GM23338 (cell line): ENCODE results near the gene GPANK1. TPM values are rescaled to one million over a fixed set of nuclear protein-coding genes. Genes with fewer than 3 reads are reported as not detected.

Experiments used
- ATAC-seq: fragments of 200-7000 bp; cut with Tn5 transposase; 3 replicates; pipeline ENCODE4 v1.9.1; 2020
- DNase-seq: peaks from one replicate; pipeline ENCODE4 v3.0.0-alpha.2; 2015; ENCODE audit warnings: low spot score
- H2AFZ ChIP-seq: fragments of 200-600 bp; sonication (generic); 2 replicates; pipeline ENCODE4 v1.8.0; 2016; ENCODE audit warnings: antibody characterized with exemption, mild to moderate bottlenecking, moderate library complexity
- H3F3A ChIP-seq: fragments of 200-600 bp; sonication (generic); replicated peaks from 2 replicates; pipeline ENCODE4 v1.8.0; 2017; ENCODE audit warnings: antibody characterized with exemption, mixed run types, low read depth
- H3K27ac ChIP-seq: fragments of 200-600 bp; sonication (generic); 2 replicates; pipeline ENCODE4 v1.6.1; 2016; ENCODE audit warnings: low read depth
- H3K27me3 ChIP-seq: fragments of 200-600 bp; sonication (generic); 2 replicates; pipeline ENCODE4 v1.8.0; 2016; ENCODE audit warnings: mild to moderate bottlenecking, mixed run types, moderate library complexity; ENCODE audit not compliant: insufficient read depth
- H3K36me3 ChIP-seq: fragments of 200-600 bp; sonication (generic); 2 replicates; pipeline ENCODE4 v1.8.0; 2016; ENCODE audit warnings: mild to moderate bottlenecking; ENCODE audit not compliant: insufficient read depth
- H3K4me1 ChIP-seq: fragments of 200-600 bp; sonication (generic); 2 replicates; pipeline ENCODE4 v1.8.0; 2016; ENCODE audit warnings: mild to moderate bottlenecking, moderate library complexity; ENCODE audit not compliant: insufficient read depth
- H3K4me2 ChIP-seq: fragments of 200-600 bp; sonication (generic); 2 replicates; pipeline ENCODE4 v1.7.1; 2017; ENCODE audit warnings: mixed run types
- H3K4me3 ChIP-seq: fragments of 200-600 bp; sonication (generic); 2 replicates; pipeline ENCODE4 v1.6.1; 2016; ENCODE audit warnings: mixed run types
- H3K79me2 ChIP-seq: fragments of 200-600 bp; sonication (generic); replicated peaks from 2 replicates; pipeline ENCODE4 v1.8.0; 2017; ENCODE audit warnings: mild to moderate bottlenecking; ENCODE audit not compliant: insufficient read depth
- H3K9me2 ChIP-seq: fragments of 200-600 bp; sonication (generic); 2 replicates; pipeline ENCODE4 v1.8.0; 2017; ENCODE audit not compliant: insufficient read depth
- H4K20me1 ChIP-seq: fragments of 200-600 bp; sonication (generic); replicated peaks from 2 replicates; pipeline ENCODE4 v1.8.0; 2017; ENCODE audit warnings: mild to moderate bottlenecking; ENCODE audit not compliant: insufficient read depth
- H3K27ac Mint-ChIP-seq: 2 replicates; pipeline ENCODE4 v1.8.0; 2020; ENCODE audit warnings: inconsistent platforms, mild to moderate bottlenecking, moderate library complexity, mixed read lengths
- H3K27me3 Mint-ChIP-seq: 3 replicates; pipeline ENCODE4 v1.8.0; 2022; ENCODE audit warnings: low read depth, mild to moderate bottlenecking, moderate library complexity, mixed read lengths, inconsistent platforms; ENCODE audit not compliant: insufficient read depth, poor library complexity
- H3K36me3 Mint-ChIP-seq: 3 replicates; pipeline ENCODE4 v1.8.0; 2021; ENCODE audit warnings: low read depth, mild to moderate bottlenecking, inconsistent platforms, moderate library complexity, mixed read lengths
- H3K4me1 Mint-ChIP-seq: 3 replicates; pipeline ENCODE4 v1.8.0; 2020; ENCODE audit warnings: mild to moderate bottlenecking, inconsistent platforms, mixed read lengths
- H3K4me3 Mint-ChIP-seq: 3 replicates; pipeline ENCODE4 v1.8.0; 2021; ENCODE audit warnings: moderate library complexity, mild to moderate bottlenecking, inconsistent platforms, mixed read lengths
- H3K9me3 Mint-ChIP-seq: 3 replicates; pipeline ENCODE4 v1.8.0; 2020; ENCODE audit warnings: moderate library complexity, mild to moderate bottlenecking, inconsistent platforms, mixed read lengths
- CREB1 ChIP-seq: fragments of 250-450 bp; sonication (Bioruptor Pico); IDR thresholded peaks from 2 replicates; pipeline ENCODE4 v1.5.0; 2020; ENCODE audit warnings: low read depth, mild to moderate bottlenecking, moderate library complexity
- EZH2 ChIP-seq: fragments of 200-600 bp; sonication (generic); IDR thresholded peaks from one replicate; pipeline ENCODE4 v1.8.0; 2017; ENCODE audit warnings: antibody characterized with exemption, mild to moderate bottlenecking, low read depth; ENCODE audit not compliant: unreplicated experiment
- EZH2phosphoT487 ChIP-seq: fragments of 200-600 bp; sonication (generic); IDR thresholded peaks from one replicate; pipeline ENCODE4 v1.8.1; 2018; ENCODE audit warnings: antibody characterized with exemption; ENCODE audit not compliant: unreplicated experiment
- JUNB ChIP-seq: IDR thresholded peaks from one replicate; pipeline ENCODE4 v1.6.1; 2016; ENCODE audit warnings: antibody characterized with exemption; ENCODE audit not compliant: unreplicated experiment
- NANOG ChIP-seq: IDR thresholded peaks from 2 replicates; pipeline ENCODE4 v1.6.1; 2016; ENCODE audit warnings: antibody characterized with exemption, borderline replicate concordance
- POLR2AphosphoS5 ChIP-seq: IDR thresholded peaks from 2 replicates; pipeline ENCODE4 v1.6.1; 2016; ENCODE audit warnings: antibody characterized with exemption, low read depth
- STAT1 ChIP-seq: IDR thresholded peaks from one replicate; pipeline ENCODE4 v1.6.1; 2016; ENCODE audit warnings: antibody characterized with exemption; ENCODE audit not compliant: unreplicated experiment
- ZNF114 ChIP-seq: fragments of 250-450 bp; sonication (Bioruptor Pico); IDR thresholded peaks from 2 replicates; pipeline ENCODE4 v1.5.0; 2020; ENCODE audit warnings: mild to moderate bottlenecking, moderate library complexity
- ZNF331 ChIP-seq: fragments of 250-450 bp; sonication (Bioruptor Pico); IDR thresholded peaks from 2 replicates; pipeline ENCODE4 v1.5.0; 2020; ENCODE audit warnings: low read depth, mild to moderate bottlenecking, moderate library complexity
- polyA plus RNA-seq: library from polyadenylated mRNA; unstranded; fragments of >200 nt; fragmentation: Nextera tagmentation; extraction: Ambion mirVana; gene quantifications from 2 replicates; pipeline ENCODE4 v1.2.1, GENCODE V29; 2016
- total RNA-seq: library from RNA; depleted of rRNA; stranded (reverse); fragments of >200 nt; shearing (Covaris generic); gene quantifications from 2 replicates; pipeline ENCODE4 v1.2.3, GENCODE V29; 2014
- TF ChIP-seq, protein P1 (sequence below), 2 experiments: fragments of 200-600 bp in 1 of 2; sonication (generic) in 1 of 2; conservative IDR thresholded peaks; 2 replicates each; pipeline versions ENCODE4 v1.5.1 to v1.6.1; 2016 to 2017; ENCODE audit warnings: antibody characterized with exemption in 2 of 2, low read depth in 2 of 2, mild to moderate bottlenecking in 2 of 2, moderate library complexity in 1 of 2
- TF ChIP-seq, protein P2 (sequence below): fragments of 250-450 bp; sonication (Bioruptor Pico); IDR thresholded peaks from 2 replicates; pipeline ENCODE4 v1.5.0; 2020; ENCODE audit warnings: mild to moderate bottlenecking, moderate library complexity
- TF ChIP-seq, protein P3 (sequence below): IDR thresholded peaks from one replicate; pipeline ENCODE4 v1.6.1; 2018; ENCODE audit warnings: antibody characterized with exemption; ENCODE audit not compliant: unreplicated experiment
- TF ChIP-seq, protein P4 (sequence below): IDR thresholded peaks from 2 replicates; pipeline ENCODE4 v1.6.1; 2016; ENCODE audit warnings: antibody characterized with exemption

The GPANK1 gene
- total and polyA plus RNA-seq, 2 experiments from 2014 or later: 27.1 to 49.2 TPM

DNA sequence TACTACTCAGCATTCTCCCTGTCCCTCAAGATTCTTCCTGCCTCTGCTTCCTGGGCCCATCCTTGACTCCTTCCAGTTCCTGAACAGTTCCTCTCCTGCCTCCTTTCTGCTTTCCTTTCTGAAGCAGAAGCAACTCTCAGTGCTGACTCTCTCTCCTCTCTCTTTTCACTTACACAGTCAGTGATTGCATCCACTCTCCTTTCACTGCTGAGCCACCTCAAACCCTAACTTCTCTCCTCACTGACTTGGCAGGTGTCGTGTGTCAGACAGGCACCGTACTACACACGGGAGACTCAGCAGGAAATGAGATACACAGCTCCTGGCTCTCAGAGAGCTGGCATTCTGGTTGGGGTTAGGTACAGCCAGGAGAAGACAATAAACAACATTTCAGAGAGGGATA is 32.8 kb upstream of the GPANK1 start:
- Histone ChIP-seq H3K4me2 (no peak overlapping the region), H3F3A (peaks cover 3% of the 10 kb centered on the region; the same call in 1 of the 2 replicates), H3K27me3 (no peaks in the 10 kb centered on the region), H3K4me1 (peaks cover 5% of the 10 kb centered on the region; the same call in 1 of the 2 replicates), H3K27ac (no peak overlapping the region), H3K36me3 (peaks cover 6% of the 10 kb centered on the region; the same call in 1 of the 2 replicates), H3K9me2 (no peaks in the 10 kb centered on the region), H3K79me2 (peaks cover 14% of the 10 kb centered on the region), H2AFZ (no peak overlapping the region), H4K20me1 (peaks cover 3% of the 10 kb centered on the region; the same call in 1 of the 2 replicates), H3K4me3 (no peak overlapping the region)
- Mint-ChIP-seq H3K27me3 (peaks cover 5% of the 10 kb centered on the region), H3K4me1 (peaks cover 8% of the 10 kb centered on the region), H3K4me3 (no peak overlapping the region), H3K36me3 (peaks cover 21% of the 10 kb centered on the region), H3K27ac (no peak overlapping the region), H3K9me3 (no peaks in the 10 kb centered on the region)
- TF ChIP-seq NANOG (no peak), EZH2phosphoT487 (no peak), EZH2 (no peak), ZNF114 (no peak), JUNB (no peak), ZNF331 (CRISPR knock-in tag) (no peak), STAT1 (no peak), CREB1 (no peak), POLR2AphosphoS5 (no peak)
- TF ChIP-seq, protein P1, sequence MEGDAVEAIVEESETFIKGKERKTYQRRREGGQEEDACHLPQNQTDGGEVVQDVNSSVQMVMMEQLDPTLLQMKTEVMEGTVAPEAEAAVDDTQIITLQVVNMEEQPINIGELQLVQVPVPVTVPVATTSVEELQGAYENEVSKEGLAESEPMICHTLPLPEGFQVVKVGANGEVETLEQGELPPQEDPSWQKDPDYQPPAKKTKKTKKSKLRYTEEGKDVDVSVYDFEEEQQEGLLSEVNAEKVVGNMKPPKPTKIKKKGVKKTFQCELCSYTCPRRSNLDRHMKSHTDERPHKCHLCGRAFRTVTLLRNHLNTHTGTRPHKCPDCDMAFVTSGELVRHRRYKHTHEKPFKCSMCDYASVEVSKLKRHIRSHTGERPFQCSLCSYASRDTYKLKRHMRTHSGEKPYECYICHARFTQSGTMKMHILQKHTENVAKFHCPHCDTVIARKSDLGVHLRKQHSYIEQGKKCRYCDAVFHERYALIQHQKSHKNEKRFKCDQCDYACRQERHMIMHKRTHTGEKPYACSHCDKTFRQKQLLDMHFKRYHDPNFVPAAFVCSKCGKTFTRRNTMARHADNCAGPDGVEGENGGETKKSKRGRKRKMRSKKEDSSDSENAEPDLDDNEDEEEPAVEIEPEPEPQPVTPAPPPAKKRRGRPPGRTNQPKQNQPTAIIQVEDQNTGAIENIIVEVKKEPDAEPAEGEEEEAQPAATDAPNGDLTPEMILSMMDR (conservative IDR thresholded peaks at IDR 0.05; ENCODE audit: low read depth in 2 of 2): no peak
- TF ChIP-seq, protein P2, sequence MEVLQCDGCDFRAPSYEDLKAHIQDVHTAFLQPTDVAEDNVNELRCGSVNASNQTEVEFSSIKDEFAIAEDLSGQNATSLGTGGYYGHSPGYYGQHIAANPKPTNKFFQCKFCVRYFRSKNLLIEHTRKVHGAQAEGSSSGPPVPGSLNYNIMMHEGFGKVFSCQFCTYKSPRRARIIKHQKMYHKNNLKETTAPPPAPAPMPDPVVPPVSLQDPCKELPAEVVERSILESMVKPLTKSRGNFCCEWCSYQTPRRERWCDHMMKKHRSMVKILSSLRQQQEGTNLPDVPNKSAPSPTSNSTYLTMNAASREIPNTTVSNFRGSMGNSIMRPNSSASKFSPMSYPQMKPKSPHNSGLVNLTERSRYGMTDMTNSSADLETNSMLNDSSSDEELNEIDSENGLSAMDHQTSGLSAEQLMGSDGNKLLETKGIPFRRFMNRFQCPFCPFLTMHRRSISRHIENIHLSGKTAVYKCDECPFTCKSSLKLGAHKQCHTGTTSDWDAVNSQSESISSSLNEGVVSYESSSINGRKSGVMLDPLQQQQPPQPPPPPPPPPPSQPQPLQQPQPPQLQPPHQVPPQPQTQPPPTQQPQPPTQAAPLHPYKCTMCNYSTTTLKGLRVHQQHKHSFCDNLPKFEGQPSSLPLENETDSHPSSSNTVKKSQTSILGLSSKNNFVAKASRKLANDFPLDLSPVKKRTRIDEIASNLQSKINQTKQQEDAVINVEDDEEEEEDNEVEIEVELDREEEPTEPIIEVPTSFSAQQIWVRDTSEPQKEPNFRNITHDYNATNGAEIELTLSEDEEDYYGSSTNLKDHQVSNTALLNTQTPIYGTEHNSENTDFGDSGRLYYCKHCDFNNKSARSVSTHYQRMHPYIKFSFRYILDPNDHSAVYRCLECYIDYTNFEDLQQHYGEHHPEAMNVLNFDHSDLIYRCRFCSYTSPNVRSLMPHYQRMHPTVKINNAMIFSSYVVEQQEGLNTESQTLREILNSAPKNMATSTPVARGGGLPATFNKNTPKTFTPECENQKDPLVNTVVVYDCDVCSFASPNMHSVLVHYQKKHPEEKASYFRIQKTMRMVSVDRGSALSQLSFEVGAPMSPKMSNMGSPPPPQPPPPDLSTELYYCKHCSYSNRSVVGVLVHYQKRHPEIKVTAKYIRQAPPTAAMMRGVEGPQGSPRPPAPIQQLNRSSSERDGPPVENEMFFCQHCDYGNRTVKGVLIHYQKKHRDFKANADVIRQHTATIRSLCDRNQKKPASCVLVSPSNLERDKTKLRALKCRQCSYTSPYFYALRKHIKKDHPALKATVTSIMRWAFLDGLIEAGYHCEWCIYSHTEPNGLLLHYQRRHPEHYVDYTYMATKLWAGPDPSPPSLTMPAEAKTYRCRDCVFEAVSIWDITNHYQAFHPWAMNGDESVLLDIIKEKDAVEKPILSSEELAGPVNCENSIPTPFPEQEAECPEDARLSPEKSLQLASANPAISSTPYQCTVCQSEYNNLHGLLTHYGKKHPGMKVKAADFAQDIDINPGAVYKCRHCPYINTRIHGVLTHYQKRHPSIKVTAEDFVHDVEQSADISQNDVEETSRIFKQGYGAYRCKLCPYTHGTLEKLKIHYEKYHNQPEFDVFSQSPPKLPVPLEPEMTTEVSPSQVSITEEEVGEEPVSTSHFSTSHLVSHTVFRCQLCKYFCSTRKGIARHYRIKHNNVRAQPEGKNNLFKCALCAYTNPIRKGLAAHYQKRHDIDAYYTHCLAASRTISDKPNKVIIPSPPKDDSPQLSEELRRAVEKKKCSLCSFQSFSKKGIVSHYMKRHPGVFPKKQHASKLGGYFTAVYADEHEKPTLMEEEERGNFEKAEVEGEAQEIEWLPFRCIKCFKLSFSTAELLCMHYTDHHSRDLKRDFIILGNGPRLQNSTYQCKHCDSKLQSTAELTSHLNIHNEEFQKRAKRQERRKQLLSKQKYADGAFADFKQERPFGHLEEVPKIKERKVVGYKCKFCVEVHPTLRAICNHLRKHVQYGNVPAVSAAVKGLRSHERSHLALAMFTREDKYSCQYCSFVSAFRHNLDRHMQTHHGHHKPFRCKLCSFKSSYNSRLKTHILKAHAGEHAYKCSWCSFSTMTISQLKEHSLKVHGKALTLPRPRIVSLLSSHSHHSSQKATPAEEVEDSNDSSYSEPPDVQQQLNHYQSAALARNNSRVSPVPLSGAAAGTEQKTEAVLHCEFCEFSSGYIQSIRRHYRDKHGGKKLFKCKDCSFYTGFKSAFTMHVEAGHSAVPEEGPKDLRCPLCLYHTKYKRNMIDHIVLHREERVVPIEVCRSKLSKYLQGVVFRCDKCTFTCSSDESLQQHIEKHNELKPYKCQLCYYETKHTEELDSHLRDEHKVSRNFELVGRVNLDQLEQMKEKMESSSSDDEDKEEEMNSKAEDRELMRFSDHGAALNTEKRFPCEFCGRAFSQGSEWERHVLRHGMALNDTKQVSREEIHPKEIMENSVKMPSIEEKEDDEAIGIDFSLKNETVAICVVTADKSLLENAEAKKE (CRISPR knock-in tag): no peak
- TF ChIP-seq, protein P3, sequence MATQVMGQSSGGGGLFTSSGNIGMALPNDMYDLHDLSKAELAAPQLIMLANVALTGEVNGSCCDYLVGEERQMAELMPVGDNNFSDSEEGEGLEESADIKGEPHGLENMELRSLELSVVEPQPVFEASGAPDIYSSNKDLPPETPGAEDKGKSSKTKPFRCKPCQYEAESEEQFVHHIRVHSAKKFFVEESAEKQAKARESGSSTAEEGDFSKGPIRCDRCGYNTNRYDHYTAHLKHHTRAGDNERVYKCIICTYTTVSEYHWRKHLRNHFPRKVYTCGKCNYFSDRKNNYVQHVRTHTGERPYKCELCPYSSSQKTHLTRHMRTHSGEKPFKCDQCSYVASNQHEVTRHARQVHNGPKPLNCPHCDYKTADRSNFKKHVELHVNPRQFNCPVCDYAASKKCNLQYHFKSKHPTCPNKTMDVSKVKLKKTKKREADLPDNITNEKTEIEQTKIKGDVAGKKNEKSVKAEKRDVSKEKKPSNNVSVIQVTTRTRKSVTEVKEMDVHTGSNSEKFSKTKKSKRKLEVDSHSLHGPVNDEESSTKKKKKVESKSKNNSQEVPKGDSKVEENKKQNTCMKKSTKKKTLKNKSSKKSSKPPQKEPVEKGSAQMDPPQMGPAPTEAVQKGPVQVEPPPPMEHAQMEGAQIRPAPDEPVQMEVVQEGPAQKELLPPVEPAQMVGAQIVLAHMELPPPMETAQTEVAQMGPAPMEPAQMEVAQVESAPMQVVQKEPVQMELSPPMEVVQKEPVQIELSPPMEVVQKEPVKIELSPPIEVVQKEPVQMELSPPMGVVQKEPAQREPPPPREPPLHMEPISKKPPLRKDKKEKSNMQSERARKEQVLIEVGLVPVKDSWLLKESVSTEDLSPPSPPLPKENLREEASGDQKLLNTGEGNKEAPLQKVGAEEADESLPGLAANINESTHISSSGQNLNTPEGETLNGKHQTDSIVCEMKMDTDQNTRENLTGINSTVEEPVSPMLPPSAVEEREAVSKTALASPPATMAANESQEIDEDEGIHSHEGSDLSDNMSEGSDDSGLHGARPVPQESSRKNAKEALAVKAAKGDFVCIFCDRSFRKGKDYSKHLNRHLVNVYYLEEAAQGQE: no peak
- TF ChIP-seq, protein P4, sequence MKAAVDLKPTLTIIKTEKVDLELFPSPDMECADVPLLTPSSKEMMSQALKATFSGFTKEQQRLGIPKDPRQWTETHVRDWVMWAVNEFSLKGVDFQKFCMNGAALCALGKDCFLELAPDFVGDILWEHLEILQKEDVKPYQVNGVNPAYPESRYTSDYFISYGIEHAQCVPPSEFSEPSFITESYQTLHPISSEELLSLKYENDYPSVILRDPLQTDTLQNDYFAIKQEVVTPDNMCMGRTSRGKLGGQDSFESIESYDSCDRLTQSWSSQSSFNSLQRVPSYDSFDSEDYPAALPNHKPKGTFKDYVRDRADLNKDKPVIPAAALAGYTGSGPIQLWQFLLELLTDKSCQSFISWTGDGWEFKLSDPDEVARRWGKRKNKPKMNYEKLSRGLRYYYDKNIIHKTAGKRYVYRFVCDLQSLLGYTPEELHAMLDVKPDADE: no peak
- DNase-seq: no peak
- ATAC-seq: no peak
